Hematopoietic multipotent progenitor cell treated with erythropoietin and hydrocortisone succinate and interleukin-3 and kit ligand, for 8 days (in vitro differentiated cells): ENCODE data around the gene MAP3K15.
"Not testable (repeated sequence)": the region's sequence is repeated elsewhere in the genome, so short reads cannot be mapped to it uniquely, and the experiment has no call there.

Source experiments
- DNase-seq: peaks from one replicate; pipeline ENCODE4 v3.0.0-alpha.2; 2015

The MAP3K15 gene

DNA sequence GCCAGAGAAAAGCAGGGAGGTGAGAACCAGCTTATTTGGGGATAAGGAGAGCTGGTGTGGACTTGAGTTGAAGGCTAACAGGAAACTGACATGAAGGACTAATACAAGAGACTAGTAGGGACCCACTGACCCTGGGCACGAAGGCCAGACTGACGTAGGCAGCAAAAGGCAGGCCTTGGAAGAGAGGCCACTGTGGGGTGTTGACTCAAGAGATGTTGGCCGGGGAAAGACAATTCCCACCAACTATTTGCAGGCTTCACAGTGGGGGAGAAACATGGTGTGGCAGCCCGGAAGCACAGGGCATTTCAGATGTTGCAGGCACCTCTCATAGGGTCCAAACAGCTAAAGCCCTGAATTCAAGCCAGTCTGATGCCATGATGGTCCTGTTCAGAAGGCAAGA is 24.4 kb upstream of the MAP3K15 start:
- no peak for DNase-seq

DNA sequence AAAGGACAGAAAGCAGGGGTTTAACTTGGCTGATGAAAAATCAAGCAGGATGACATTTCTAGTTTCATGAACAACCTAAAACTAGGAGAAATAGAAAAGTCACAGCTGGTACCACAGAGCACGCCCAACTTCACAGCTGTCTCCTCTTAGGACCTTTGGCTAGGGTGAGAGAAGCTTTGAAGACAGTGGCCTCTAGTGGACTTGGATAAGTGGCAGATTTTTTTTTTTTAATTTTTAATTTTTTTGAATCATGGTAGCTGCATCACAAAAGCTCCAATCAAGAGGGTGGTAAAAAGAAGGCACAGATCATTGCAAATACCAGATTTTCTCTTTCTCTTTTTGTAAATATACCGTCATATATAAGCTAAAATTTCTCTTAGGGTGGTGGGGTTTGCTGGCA is 20.2 kb upstream of the MAP3K15 start:
- DNase-seq, result peak; percentile 12

DNA sequence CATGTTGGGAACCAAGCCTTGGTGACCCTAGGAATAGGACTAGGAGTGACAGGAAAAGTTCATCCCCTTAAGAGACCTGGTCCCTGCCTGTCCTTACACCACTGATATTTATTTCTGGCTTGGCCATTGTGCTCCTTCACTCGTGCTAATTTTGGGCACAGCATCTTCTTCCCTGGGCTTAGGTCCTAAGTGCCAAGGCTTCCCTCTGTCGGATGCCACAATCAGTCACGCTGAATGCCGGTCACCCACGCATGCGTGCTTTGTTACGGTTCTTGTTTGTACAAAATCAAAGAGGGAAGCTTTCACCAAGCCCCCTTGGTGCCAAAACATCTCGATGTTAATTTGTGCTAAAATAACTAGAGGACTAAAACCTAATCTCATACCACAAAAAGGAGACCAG is 17.4 kb upstream of the MAP3K15 start:
- DNase-seq, result no peak

DNA sequence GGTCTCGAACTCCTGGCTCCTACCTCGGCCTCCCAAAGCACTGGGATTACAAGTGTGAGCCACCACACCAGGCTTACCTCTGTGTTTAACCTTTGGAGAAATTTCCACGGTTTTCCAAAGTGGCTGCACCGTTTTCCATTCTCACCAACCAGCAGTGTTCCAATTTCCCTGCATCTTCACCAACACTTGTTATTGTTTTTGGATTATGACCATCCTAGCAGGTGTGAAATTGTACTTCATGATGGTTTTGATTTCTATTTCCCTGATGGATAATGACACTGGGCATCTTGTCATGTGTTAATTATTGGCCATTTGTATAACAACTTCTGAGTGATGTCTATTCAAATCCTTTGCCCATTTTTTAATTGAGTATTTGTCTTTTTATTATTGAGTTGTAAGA is 2.7 kb upstream of the MAP3K15 start:
- no peak for DNase-seq

DNA sequence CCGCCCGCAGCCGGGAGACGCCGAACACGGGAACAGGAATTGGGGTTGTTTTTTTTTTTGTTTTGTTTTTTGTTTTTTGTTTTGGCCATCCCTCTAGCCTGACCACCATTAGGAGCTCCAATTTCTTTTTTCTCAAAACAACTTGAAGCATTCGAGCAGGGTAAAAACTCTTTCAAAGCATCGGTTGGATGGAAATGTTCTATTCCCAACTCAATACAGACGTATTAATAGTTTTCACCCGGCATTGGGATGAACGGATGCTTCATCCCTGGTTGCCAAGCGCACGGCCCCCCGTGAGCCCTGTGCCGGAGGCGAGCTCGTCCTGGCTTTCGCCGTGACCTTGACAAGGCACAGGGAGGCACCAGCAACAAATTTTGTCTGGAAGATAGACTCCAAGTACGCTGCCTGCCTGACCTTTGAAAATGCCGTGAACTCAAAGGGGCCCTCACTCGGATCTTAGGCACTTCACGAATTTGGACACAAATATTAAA is 352 bp upstream of the MAP3K15 start:
- no peak for DNase-seq

DNA sequence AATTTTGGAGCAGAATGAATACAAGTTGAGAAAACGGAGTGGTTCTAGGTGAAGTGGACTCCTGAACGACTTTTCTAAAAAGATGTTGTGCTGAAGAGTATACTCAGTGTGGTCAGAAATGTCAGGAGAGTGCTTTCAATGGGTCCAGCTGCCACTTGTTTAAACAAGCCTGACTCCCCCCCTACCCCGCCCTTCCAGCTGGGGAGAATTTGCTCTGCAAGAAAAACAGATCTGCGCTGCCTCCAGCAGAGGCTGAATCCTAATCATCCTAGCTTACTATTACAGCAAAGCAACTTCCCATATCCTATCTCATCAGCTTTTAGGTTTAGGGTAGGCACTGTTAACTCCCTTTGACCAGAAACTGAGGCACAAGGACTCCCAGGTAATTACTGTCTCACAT is 1.9 kb downstream of the MAP3K15 start:
- no peak for DNase-seq

GRCh38 chrX:19512961-19513360 is 2.3 kb downstream of the MAP3K15 start:
- DNase-seq, result no peak

GRCh38 chrX:19512359-19512758 is 2.9 kb downstream of the MAP3K15 start:
- no peak for DNase-seq

GRCh38 chrX:19511796-19512195 is 3.5 kb downstream of the MAP3K15 start:
- DNase-seq, result not testable (repeated sequence)

DNA sequence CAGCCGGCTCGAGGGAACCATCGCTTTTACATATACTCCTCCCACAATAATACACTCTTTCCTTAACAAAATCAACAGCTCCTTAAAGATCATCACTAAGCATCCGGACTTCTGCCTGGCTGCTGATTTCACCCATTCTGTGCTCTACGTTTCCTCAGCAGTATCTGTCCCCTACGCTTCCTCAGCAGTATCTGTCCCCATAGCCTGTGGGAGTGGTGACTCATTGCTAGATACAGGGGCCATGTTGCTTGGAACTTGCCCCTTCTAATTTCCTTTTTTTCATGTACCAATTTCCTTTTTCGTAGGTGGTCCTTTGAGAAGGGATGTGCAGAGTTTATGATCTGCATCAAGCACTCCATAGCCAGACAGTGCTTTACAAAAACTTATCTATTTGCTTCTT is 18.6 kb downstream of the MAP3K15 start:
- no peak for DNase-seq

- no peak for DNase-seq
Observed at GRCh38 chrX:19487520-19488200, 27.6 kb downstream of the MAP3K15 start.

GRCh38 chrX:19479458-19479857 is 35.9 kb downstream of the MAP3K15 start:
- no peak for DNase-seq

DNA sequence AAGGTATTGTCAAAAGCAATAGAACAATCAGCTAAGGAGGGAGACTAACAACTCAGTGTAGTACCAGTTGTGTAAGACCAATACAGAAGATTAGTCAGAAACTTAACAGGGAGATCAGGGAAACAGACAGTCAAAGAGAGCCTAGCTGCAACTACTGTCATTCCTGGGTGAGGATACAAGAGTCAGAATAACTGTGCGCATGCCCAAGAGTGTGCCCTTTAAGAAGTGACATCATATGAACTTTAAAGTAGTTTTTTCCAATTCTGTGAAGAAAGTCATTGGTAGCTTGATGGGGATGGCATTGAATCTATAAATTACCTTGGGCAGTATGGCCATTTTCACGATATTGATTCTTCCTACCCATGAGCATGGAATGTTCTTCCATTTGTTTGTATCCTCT is 46.9 kb downstream of the MAP3K15 start:
- DNase-seq, result not testable (repeated sequence)

DNA sequence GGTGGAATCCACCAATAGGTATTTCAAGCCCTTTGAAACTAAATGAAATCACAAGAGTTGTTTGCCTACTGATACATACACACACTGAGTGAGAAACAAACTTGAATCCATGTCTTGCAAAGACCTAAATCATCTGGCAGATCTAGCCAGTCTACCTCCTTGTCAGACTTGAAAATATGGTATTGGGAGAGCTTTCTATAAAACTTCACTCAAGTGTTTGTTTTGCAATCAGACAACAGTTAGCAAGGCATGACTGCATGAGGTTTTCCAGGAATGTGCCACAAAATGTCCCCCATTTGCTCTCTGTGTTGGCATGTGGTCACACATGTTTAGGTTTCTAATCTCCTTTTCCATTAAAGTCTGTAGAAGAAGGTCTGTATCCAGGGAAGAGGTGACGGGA is 52.4 kb downstream of the MAP3K15 start:
- no peak for DNase-seq

DNA sequence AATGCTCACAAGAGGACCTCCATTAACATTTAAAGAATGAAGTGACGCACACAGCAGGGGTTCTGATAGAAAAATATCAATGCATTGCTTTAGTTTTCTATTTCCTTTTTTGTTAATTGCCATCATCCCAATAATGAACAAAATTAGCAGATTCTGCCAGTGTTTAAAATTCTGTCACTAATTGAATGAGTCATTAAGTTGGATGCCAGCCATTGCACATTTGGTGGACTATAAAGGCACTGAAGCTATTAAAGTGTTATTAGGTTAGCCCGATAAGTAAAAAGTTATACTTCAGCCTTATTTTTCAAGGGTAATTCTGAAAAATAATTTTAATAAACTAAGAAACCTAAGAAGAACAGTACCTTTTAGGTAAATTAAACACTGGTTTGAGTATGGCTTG is 53.1 kb downstream of the MAP3K15 start:
- no peak for DNase-seq

- no peak for DNase-seq
Observed at GRCh38 chrX:19457662-19458061, 57.6 kb downstream of the MAP3K15 start.

GRCh38 chrX:19448077-19448476 is 67.2 kb downstream of the MAP3K15 start:
- no peak for DNase-seq

DNA sequence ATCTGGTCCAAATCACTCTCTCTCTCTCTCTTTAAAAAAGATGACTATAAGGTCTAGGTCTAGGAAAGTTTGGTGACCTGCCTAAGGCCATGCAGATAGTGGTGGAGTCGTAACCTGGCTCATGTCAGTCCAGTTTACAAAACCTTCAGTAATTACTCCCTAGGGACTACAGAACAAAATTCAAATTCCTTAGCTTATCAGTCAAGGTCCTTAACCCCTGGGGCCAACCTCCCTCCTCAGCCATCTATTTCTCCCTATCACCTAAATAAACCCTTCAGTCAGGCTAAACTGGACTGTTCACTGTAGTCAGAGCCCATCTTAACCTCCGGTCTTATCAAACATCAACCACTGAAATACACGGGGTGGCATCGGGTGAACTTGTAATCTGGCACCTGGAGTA is 68.9 kb downstream of the MAP3K15 start:
- DNase-seq, result no peak

GRCh38 chrX:19445772-19446171 is 69.5 kb downstream of the MAP3K15 start:
- DNase-seq, result not testable (repeated sequence)

DNA sequence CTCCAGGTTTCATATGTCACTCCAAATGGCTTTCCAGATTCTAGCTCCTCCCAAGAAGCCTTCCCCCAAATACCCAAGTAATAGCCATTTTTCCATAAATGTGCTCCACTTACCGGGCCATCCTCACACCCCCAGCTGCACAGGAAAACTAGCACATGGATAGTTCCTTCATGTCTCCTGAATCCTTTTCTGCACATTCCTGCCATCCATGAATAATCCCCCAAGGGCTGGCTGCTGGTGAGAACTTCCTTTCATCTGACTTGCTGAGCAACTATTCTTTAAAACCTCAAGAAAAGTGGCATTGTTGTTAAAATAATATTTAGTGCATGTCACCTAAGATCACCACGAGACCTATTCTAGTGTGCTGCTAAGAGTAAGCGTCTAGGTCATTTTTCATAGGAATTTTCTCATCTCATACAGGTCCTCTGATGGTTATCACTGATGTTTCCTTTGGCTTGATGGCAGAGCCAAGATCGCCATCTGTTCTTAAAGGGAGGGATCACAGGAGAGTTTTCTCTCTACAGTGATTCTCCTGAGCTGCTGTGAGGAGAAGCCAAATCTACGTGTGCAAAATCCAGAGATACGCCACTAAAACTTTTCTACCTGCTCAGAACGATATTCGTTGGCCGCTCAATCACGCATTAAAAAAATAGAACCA is 71.3 kb downstream of the MAP3K15 start:
- no peak for DNase-seq

- peak; percentile 9 for DNase-seq
Observed at GRCh38 chrX:19440713-19441112, 74.6 kb downstream of the MAP3K15 start.

DNA sequence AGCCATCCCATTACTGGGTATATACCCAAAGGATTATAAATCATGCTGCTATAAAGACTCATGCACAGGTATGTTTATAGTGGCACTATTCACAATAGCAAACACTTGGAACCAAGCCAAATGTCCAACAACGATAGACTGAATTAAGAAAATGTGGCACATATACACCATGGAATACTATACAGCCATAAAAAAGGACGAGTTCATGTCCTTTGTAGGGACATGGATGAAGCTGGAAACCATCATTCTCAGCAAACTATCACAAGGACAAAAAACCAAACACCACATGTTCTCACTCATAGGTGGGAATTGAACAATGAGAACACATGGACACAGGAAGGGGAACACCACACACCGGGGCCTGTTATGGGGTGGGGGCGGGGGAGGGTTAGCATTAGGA is 92.6 kb downstream of the MAP3K15 start:
- DNase-seq, result not testable (repeated sequence)

- no peak for DNase-seq
Observed at GRCh38 chrX:19410259-19410658, 105.0 kb downstream of the MAP3K15 start.

DNA sequence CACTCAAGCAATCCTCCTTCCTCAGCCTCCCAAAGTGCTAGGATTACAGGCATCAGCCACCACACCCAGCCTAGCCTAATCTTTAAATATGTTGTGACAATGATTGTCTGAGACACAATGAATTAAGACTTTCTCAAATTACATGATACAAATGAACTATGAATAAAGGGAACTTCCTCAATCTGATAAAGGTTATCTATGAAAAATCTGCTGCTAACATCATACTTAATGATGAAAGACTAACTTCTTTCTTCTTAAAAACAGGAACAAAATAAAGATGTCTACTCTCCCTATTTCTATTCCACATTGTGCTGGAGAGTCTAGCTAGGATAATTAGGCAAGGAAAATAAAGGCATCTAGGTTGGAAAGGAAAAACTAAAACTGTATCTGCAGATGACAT is 111.6 kb downstream of the MAP3K15 start:
- no peak for DNase-seq

GRCh38 chrX:19392703-19393102 is 122.6 kb downstream of the MAP3K15 start:
- no peak for DNase-seq
